NB4 (cell line): Measurements from ENCODE around the gene LINGO1.

Experiments
- MYC ChIP-seq: IDR thresholded peaks from 2 replicates; pipeline ENCODE4 v1.6.1; 2011; ENCODE audit warnings: low read depth, low read length
- POLR2A ChIP-seq: IDR thresholded peaks from 2 replicates; pipeline ENCODE4 v1.6.1; 2011; ENCODE audit warnings: mild to moderate bottlenecking; ENCODE audit not compliant: insufficient read length; ENCODE audit errors: extremely low read depth
- TF ChIP-seq, protein P1 (sequence below): IDR thresholded peaks from one replicate; pipeline ENCODE4 v1.5.1; 2012; ENCODE audit warnings: low read depth, low read length
- TF ChIP-seq, protein P2 (sequence below): IDR thresholded peaks from 2 replicates; pipeline ENCODE4 v1.6.1; 2011; ENCODE audit warnings: low read depth, low read length

DNA sequence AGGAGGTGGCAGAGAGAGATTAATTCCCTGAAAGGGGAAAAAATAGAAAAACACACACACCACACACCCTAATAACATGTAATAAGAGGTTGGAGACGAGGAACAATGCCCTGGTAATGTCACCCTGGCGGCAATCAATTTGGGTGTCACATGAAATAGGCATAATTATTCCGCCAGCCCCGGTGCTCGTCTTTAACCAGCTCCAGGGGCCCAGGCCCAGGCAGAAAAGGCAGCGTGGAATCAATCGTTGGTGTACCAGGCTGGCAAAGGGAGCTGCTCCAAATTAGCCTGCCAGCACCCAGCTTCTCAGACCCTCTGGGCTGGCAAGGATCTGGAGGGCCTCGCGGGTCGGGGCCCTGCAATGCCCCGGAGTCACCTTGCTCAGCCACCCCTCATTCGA is 5.6 kb downstream of the LINGO1 start:
- TF ChIP-seq, protein P1, sequence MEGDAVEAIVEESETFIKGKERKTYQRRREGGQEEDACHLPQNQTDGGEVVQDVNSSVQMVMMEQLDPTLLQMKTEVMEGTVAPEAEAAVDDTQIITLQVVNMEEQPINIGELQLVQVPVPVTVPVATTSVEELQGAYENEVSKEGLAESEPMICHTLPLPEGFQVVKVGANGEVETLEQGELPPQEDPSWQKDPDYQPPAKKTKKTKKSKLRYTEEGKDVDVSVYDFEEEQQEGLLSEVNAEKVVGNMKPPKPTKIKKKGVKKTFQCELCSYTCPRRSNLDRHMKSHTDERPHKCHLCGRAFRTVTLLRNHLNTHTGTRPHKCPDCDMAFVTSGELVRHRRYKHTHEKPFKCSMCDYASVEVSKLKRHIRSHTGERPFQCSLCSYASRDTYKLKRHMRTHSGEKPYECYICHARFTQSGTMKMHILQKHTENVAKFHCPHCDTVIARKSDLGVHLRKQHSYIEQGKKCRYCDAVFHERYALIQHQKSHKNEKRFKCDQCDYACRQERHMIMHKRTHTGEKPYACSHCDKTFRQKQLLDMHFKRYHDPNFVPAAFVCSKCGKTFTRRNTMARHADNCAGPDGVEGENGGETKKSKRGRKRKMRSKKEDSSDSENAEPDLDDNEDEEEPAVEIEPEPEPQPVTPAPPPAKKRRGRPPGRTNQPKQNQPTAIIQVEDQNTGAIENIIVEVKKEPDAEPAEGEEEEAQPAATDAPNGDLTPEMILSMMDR, result no peak
- TF ChIP-seq POLR2A (no peak), MYC (no peak)
- TF ChIP-seq, protein P2, sequence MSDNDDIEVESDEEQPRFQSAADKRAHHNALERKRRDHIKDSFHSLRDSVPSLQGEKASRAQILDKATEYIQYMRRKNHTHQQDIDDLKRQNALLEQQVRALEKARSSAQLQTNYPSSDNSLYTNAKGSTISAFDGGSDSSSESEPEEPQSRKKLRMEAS, result no peak
